Tibial nerve (tissue), 3 donors: ENCODE results near the gene DOCK1.

Experiments
- CTCF ChIP-seq, 5 experiments: fragments of 200-600 bp in 3 of 5; fragments of 450-650 bp in 2 of 5; sonication (generic) in 3 of 5; IDR thresholded peaks; one replicate each; pipeline ENCODE4 v1.5.1; 2016 to 2019; ENCODE audit warnings: antibody characterized with exemption in 5 of 5, mild to moderate bottlenecking in 3 of 5, moderate library complexity in 2 of 5
- POLR2A ChIP-seq, 2 donors: fragments of 450-650 bp; IDR thresholded peaks; one replicate each; pipeline ENCODE4 v1.6.1; 2017; ENCODE audit warnings: antibody characterized with exemption in 2 of 2, mild to moderate bottlenecking in 2 of 2, moderate library complexity in 2 of 2

GRCh38 chr10:127459918-127460317, 554.7 kb downstream of the DOCK1 start:
- TF ChIP-seq POLR2A (IDR thresholded peaks at IDR 0.05) (no peak), CTCF (IDR thresholded peaks at IDR 0.05) (no peak)
